Stimulated activated CD4-positive, alpha-beta T cell treated with anti-CD3 and anti-CD28 coated beads, Interleukin-1b, Interleukin-23, amount 100 ng/mL, for 4 hours (primary cell): Measurements from ENCODE around the gene BMPR2.
"Not testable (repeated sequence)": the region's sequence is repeated elsewhere in the genome, so short reads cannot be mapped to it uniquely, and the experiment has no call there.

Source experiments
- DNase-seq, 2 donors: peaks; one replicate each; pipeline ENCODE4 v3.0.0-alpha.2; 2020; ENCODE audit warnings: low read depth in 2 of 2

Gene BMPR2

GRCh38 chr2:202382684-202383083 lies 6.6 kb downstream of the BMPR2 start:
- DNase-seq: no peak

- DNase-seq: not testable (repeated sequence)
These were observed 10.4 kb downstream of the BMPR2 start for GRCh38 chr2:202386495-202386894.

GRCh38 chr2:202387608-202388342 lies 11.6 kb downstream of the BMPR2 start:
- DNase-seq: no peak

GRCh38 chr2:202400941-202401340 lies 24.8 kb downstream of the BMPR2 start:
- DNase-seq: no peak

GRCh38 chr2:202405798-202406197 lies 29.7 kb downstream of the BMPR2 start:
- DNase-seq: no peak

GRCh38 chr2:202406445-202406978 lies 30.4 kb downstream of the BMPR2 start:
- DNase-seq: no peak

GRCh38 chr2:202408546-202409140 lies 32.5 kb downstream of the BMPR2 start:
- no peak for DNase-seq

GRCh38 chr2:202410092-202410491 lies 34.0 kb downstream of the BMPR2 start:
- no peak for DNase-seq

- no peak for DNase-seq
These were observed 35.0 kb downstream of the BMPR2 start for GRCh38 chr2:202411097-202411496.

GRCh38 chr2:202418027-202418426 lies 41.9 kb downstream of the BMPR2 start:
- DNase-seq: no peak

- no peak for DNase-seq
These were observed 42.4 kb downstream of the BMPR2 start for GRCh38 chr2:202418511-202418910.

GRCh38 chr2:202423139-202423538 lies 47.0 kb downstream of the BMPR2 start:
- DNase-seq: no peak

- DNase-seq: no peak
These were observed 48.9 kb downstream of the BMPR2 start for GRCh38 chr2:202425036-202425435.

- no peak for DNase-seq
These were observed 50.6 kb downstream of the BMPR2 start for GRCh38 chr2:202426751-202427150.

- no peak for DNase-seq
These were observed 53.2 kb downstream of the BMPR2 start for GRCh38 chr2:202429164-202429980.

GRCh38 chr2:202432776-202433175 lies 56.6 kb downstream of the BMPR2 start:
- DNase-seq: no peak

GRCh38 chr2:202434472-202434871 lies 58.3 kb downstream of the BMPR2 start:
- no peak for DNase-seq

GRCh38 chr2:202436626-202437025 lies 60.5 kb downstream of the BMPR2 start:
- DNase-seq: no peak

GRCh38 chr2:202440117-202440516 lies 64.0 kb downstream of the BMPR2 start:
- DNase-seq: not testable (repeated sequence)

GRCh38 chr2:202442882-202443281 lies 66.8 kb downstream of the BMPR2 start:
- DNase-seq: no peak

- no peak for DNase-seq
These were observed 67.9 kb downstream of the BMPR2 start for GRCh38 chr2:202444000-202444399.

GRCh38 chr2:202449344-202449743 lies 73.2 kb downstream of the BMPR2 start:
- DNase-seq: no peak
